ENCODE data around the gene JMJD7.

DNA sequence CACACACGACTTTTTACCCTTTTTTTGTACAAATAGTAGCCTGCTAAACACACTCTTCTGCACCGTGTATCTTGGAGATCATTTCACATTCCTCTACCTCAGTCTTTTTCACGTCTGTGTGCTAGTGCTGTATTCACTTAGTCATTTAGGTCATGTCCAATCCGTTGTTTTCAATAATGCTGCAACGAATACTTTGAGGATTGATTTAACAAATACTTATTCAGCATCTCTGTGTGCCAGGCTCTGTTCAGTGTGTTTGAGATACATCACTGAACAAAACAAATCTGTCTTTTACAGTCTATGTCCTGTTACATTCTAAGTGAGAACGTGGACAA lies 882 bp downstream of the JMJD7 start:
- TF ChIP-seq CTCF (conservative IDR thresholded peaks at IDR 0.05) = no peak
- TF ChIP-seq EZH2 (IDR thresholded peaks at IDR 0.05; ENCODE audit: low read depth) = no peak
